Stimulated activated CD4-positive, alpha-beta T cell treated with anti-CD3 and anti-CD28 coated beads, TNF-alpha, amount 100 ng/mL, for 1 hour (primary cell): ENCODE data around the gene SLC9C1.

ENCODE experiments used
- DNase-seq, 3 donors: peaks; one replicate each; pipeline ENCODE4 v3.0.0-alpha.2; 2020; ENCODE audit warnings: low read depth in 3 of 3, low spot score in 1 of 3

The SLC9C1 gene

GRCh38 chr3:112132975-112133448 lies 161.0 kb downstream of the SLC9C1 start, which contains the start of gene GCSAM:
GCSAM (minus strand) TSS chr3:112133248; CDS start chr3:112133120, 128 bp downstream.
- peak; percentile 37 to 49 (median 44) for DNase-seq

GRCh38 chr3:112132554-112132953 lies 161.5 kb downstream of the SLC9C1 start:
- no peak for DNase-seq

- no peak for DNase-seq
These were observed 161.9 kb downstream of the SLC9C1 start for GRCh38 chr3:112132088-112132487.

GRCh38 chr3:112131111-112131510 lies 162.9 kb downstream of the SLC9C1 start:
- no peak for DNase-seq

GRCh38 chr3:112130638-112130993 lies 163.4 kb downstream of the SLC9C1 start:
- no peak for DNase-seq

- DNase-seq = no peak
These were observed 163.9 kb downstream of the SLC9C1 start for GRCh38 chr3:112129925-112130637.

GRCh38 chr3:112128843-112129727 lies 164.9 kb downstream of the SLC9C1 start:
- DNase-seq = peak in 2 of 3 donors; percentile 16 to 42

GRCh38 chr3:112127522-112128494 lies 166.2 kb downstream of the SLC9C1 start:
- no peak for DNase-seq

- no peak for DNase-seq
These were observed 167.5 kb downstream of the SLC9C1 start for GRCh38 chr3:112126511-112126911.

- DNase-seq = no peak
These were observed 169.0 kb downstream of the SLC9C1 start for GRCh38 chr3:112124907-112125607.

GRCh38 chr3:112123548-112123947 lies 170.5 kb downstream of the SLC9C1 start:
- DNase-seq = no peak

GRCh38 chr3:112122870-112123269 lies 171.1 kb downstream of the SLC9C1 start:
- DNase-seq = no peak

GRCh38 chr3:112121577-112122547 lies 172.2 kb downstream of the SLC9C1 start:
- DNase-seq = no peak

GRCh38 chr3:112119962-112120836 lies 173.8 kb downstream of the SLC9C1 start:
- no peak for DNase-seq

- DNase-seq = no peak
These were observed 176.0 kb downstream of the SLC9C1 start for GRCh38 chr3:112117841-112118571.

GRCh38 chr3:112117415-112117814 lies 176.6 kb downstream of the SLC9C1 start:
- no peak for DNase-seq

- DNase-seq = no peak
These were observed 177.2 kb downstream of the SLC9C1 start for GRCh38 chr3:112116748-112117186.
